Dedifferentiated amniotic fluid mesenchymal stem cell (primary cell): ENCODE measurements around the gene CCL1.
"Not testable (repeated sequence)": the region's sequence is repeated elsewhere in the genome, so short reads cannot be mapped to it uniquely, and the experiment has no call there.

Experiments used
- DNase-seq: peaks from one replicate; pipeline ENCODE4 v3.0.0-alpha.2; 2016; ENCODE audit errors: extremely low spot score

Gene CCL1

DNA sequence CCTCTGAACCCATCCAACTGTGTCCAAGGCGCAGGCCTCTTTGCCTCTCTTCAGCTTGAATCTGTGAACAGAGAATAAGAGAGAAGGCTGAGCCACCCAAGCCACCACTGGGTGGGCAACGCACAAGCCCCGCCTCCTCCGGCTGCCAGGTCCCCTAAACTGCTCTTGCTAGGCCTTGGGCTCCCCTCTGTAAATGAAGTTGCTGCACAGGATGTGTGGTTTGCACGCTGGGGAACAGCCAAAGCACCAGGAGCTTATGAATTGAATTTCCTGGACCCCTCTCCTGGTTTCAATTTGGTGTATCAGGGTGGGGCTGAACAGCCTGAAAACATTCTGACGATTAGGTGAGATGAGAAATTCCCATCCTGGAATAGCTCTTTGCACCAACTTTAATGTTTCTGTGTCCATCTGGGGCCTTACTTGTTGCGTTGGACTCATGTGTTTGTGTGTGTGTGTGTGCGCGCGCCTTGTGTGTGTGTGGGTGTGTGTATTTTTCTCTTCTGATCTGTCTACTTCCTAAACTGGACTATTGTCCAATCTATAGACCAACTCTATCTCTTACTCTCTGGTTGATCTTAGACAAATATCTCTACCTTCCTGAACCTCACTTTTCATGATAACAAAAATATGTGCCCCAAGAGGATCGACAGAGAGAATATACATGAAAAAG lies 2.3 kb downstream of the CCL1 start:
- DNase-seq: no peak

DNA sequence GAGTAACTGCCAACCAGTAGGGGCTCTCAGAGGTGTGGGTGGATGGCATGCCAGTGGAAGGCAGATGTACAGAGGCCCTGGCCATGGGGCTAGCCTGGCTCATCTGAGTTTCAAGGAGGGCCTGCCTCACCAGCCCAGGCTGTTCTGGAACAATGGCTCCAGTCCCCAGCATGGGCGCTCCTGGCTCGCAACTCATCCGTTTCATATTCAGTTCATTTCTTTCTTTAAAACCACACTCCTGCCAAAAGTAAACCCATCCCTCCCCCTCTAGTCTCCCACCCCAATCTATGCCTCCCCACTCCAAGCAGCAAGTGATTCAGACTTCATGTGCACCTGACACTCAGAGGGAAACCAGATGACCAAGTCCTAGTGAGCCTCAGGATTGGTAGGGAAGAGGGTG lies 4.4 kb downstream of the CCL1 start:
- DNase-seq: no peak

DNA sequence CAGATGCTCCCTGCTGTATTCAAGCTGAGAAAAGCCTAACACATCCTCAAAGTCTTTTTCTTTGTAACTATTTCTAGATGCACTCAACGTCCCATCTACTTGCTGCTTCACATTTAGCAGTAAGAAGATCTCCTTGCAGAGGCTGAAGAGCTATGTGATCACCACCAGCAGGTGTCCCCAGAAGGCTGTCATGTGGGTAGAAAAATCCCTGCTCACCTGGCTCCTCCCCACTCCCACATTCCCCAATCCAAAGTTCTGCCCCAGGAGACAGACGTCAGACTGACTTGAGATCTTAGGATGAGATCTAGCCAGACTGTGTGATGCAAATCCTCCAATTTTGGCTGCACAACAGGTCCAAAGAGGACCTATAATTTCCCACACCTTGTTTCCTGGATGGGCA lies 5.6 kb downstream of the CCL1 start:
- no peak for DNase-seq

DNA sequence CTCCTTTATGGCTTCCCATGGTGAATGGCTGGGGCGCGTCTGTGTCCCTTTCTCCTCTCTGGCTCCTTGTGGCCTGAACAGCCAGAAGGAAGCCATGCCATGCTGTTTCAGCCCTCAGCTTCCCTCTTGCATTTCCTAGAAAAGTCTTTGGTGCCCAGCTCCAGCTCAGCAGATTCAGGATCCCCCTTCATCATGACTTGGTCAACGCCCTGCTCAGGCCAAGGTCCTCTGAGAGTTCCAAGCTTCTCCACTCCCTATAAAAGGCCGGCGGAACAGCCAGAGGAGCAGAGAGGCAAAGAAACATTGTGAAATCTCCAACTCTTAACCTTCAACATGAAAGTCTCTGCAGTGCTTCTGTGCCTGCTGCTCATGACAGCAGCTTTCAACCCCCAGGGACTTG lies 6.8 kb downstream of the CCL1 start, which contains the start of gene CCL13:
Gene CCL13 (plus strand): TSS at position 287 of the 400 bp plus-strand sequence. CDS start 47 bp downstream, at position 334.
- DNase-seq: no peak

GRCh38 chr17:34354637-34355036 lies 8.4 kb downstream of the CCL1 start:
- DNase-seq: no peak

- no peak for DNase-seq
Observed at GRCh38 chr17:34352191-34352590, 10.8 kb downstream of the CCL1 start.

DNA sequence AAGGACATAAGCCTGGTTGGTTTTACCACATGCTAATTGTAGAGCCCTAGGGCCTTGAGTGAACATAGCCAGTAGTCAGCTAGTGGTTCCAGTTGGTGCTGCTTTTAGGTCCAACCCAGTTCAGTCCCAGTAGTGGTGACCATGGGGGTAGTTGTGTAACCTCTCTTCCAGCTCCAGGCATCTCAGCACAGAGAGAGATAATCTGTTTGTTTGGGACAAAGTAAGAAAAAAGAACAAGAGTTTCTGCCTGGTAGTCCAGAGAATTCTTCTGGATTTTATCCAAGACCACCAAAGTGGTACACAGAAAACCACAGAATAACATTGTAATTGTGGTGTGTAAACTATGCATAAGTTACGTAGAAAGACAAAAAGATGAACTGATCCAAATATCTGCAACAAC lies 11.9 kb downstream of the CCL1 start:
- no peak for DNase-seq

DNA sequence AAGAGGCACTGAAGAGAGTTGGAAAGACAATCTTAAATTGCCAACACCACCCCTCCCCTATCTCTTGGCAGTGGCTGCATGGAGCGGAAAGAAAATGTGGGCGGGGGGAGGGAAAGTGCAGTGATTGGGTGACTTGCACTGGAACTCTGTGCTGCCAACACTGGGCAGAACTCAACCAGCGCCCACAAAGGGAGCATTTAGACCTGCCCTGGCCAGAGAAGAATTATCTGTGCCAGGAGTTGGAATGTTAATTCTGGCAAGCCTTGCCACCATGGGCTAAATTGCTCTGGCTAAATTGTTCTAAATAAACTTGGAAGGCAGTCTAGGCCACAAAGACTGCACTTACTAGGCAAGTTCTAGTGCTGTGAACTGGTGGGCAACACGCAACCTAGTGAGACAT lies 13.3 kb downstream of the CCL1 start:
- no peak for DNase-seq

DNA sequence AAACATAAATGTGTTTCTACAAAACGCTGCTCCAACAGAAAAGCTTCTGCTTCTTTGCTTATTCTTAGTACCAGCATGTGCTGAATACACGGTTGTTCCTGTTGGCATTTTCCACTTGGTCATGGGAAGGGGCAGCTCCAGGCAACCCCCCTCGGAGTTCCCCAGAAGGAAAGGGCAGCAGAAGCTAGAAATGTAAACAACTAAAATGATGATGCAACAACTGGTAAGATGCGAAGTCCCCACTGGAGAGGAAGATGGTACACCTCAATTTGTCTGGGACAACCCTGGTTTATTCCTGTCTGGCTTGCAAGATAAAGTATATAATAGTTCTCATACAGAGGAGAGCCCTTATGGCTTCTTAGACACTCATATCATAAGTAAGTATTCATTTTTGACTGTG lies 16.0 kb downstream of the CCL1 start:
- DNase-seq: no peak

DNA sequence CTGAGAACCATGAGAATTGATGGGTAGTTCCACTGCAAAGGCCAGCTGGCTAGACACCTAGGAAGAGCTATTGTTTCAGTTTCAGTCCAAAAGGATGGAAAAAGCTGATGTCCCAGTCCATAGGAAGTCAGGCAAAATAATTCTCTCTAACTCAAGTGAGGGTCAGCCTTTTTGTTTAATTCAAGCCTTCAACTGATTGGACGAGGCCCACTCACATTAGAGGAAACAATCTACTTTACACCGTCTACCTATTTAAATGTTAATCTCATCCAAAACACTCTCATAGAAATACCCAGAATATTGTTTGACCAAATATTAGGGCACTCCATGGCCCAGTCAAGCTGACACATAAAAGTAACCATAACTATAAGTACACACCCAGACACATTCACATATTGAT lies 21.1 kb downstream of the CCL1 start:
- DNase-seq: no peak

DNA sequence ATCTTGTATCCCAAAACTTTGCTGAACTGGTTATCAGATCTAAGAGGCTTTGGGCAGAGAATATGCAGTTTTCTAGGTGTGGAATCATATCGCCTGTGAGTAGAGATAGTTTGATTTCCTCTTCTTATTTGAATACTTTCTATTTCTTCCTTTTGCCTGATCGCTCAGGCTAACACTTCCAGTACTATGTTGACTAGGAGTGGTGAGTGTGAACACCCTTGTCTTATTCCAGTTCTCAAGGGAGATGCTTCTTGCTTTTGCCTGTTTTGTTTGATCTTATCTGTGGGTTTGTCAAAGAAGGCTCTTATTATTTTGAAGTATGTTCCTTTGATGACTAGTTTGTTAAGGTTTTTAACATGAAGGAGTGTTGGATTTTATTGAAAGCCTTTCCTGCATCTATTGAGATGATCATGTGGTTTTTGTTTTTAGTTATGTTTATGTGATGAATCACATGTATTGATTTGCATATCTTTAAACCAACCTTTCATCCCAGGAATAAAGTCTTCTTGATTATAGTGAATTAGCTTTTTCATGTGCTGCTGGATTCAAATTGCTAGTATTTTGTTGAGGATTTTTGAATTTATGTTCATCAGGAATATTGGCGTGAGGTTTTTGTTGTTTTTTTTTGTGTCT lies 23.8 kb downstream of the CCL1 start:
- DNase-seq: no peak

DNA sequence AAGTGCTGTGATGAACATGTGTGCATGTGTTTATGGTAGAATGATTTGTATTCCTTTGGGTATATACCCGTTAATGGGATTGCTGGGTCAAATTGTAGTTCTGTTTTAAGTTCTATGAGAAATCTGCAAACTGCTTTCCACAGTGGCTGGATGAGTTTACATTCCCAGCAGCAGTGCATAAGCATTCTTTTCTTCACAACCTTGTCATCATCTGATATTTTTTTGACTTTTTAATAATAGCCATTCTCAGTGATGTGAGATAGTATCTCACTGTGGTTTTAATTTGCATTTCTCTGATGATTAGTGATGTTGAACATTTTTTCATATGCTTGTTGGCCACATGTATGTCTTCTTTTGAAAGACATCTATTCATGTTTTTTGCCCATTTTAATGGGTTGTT lies 25.3 kb downstream of the CCL1 start:
- DNase-seq: no peak

GRCh38 chr17:34327580-34327979 lies 35.5 kb downstream of the CCL1 start:
- DNase-seq: not testable (repeated sequence)

GRCh38 chr17:34321964-34322363 lies 41.1 kb downstream of the CCL1 start:
- no peak for DNase-seq

DNA sequence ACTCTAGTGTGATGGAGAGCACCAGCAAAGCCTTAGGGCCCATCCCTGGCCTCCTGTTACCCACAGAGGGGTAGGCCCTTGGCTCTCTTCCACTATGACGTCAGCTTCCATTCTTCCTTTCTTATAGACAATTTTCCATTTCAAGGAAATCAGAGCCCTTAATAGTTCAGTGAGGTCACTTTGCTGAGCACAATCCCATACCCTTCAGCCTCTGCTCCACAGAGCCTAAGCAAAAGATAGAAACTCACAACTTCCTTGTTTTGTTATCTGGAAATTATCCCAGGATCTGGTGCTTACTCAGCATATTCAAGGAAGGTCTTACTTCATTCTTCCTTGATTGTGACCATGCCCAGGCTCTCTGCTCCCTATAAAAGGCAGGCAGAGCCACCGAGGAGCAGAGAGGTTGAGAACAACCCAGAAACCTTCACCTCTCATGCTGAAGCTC lies 44.0 kb downstream of the CCL1 start, which contains the start of gene CCL8:
Gene CCL8 (plus strand): TSS at position 397 of the 445 bp plus-strand sequence. CDS start 67 bp downstream, outside the sequence.
- no peak for DNase-seq

DNA sequence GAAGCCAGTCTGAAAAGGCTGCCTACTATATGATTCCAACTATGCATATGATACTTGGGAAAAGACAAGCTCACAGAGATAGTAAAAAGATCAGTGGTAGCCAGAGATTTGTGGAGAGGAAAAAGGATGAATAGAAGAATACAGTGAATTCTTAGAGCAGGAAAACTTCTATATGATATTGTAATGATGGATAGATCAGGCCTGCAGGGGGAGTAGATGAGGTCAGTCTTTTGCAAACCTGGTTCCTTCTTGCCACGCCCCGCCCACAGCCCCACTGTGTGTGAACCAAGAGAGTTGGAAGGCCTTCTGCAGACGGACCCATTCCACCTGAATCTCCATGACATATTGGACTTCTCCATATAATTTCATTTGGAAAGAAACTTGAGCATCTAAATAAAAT lies 44.6 kb downstream of the CCL1 start:
- DNase-seq: no peak

DNA sequence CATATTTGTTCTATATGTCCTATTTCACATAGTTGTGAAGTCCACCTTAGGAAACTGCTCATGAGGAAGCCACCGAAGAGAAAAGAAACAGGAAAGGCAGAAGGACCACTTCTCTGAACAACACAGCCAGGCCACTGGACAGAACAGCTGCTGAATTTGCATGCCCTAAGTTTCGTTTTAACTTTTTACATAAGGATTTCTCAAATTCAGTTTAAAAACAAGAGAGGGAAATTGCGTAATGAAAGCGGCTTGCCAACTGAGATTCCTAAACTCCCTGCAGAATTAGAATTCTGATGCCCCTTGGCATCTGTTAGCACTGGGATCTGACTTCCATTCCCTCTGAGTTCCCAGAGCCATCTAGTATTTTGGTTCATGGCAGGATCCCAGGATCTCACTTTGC lies 48.8 kb downstream of the CCL1 start:
- DNase-seq: peak; percentile 78

DNA sequence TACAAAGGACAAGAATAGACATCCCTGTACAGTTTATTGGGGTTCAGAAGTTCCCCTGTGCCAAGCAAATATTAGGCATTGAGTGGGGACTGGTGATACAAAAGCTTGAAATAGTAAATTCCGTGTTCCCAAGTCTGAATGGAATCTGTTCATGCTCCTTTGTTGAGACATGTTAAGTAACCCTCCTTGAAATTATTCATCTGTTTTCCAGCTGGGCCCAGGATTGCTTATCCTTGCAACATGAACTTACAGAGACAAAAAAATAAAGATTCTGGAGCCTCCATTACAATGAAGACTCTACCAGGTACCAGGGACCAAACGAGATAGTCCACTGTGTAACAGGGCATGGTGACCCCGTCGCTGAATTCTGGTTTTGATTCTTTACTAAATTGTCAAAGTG lies 49.9 kb downstream of the CCL1 start:
- peak; percentile 44 for DNase-seq

GRCh38 chr17:34312080-34312479 lies 51.0 kb downstream of the CCL1 start:
- DNase-seq: peak; percentile 23

GRCh38 chr17:34311291-34311690 lies 51.7 kb downstream of the CCL1 start:
- DNase-seq: no peak
